ENCODE results near the gene PHLPP1.
"Not testable (repeated sequence)": the region's sequence is repeated elsewhere in the genome, so short reads cannot be mapped to it uniquely, and the experiment has no call there.

PHLPP1 gene

GRCh38 chr18:62894681-62895390 is 179.5 kb downstream of the PHLPP1 start:
- H3K36me3 ChIP-seq (ENCODE audit: control insufficient read depth in 1 of 2, insufficient read depth in 2 of 2, low read length in 2 of 2): peaks cover 8 to 9% of the 10 kb centered on the region in 2 donors
- no peaks in the 10 kb centered on the region for H3K4me1 ChIP-seq (ENCODE audit: control insufficient read depth in 1 of 2, insufficient read depth in 2 of 2, low read length in 2 of 2)
- H3K9ac ChIP-seq (ENCODE audit: low read depth in 1 of 2, low read length in 2 of 2): no peak overlapping the region
- H3K27ac ChIP-seq (ENCODE audit: low read depth, low read length): no peak overlapping the region
- H3K9me3 ChIP-seq (ENCODE audit: control insufficient read depth in 1 of 2, low read length in 2 of 2): no peaks in the 10 kb centered on the region
- H3K4me3 ChIP-seq (ENCODE audit: low read depth in 1 of 2, low read length in 2 of 2): no peak overlapping the region
- H3K27me3 ChIP-seq (ENCODE audit: control insufficient read depth in 1 of 2, insufficient read depth in 2 of 2, low read length in 2 of 2): no peaks in the 10 kb centered on the region

GRCh38 chr18:62897153-62897552 is 181.8 kb downstream of the PHLPP1 start:
- H3K4me1 ChIP-seq (ENCODE audit: control insufficient read depth in 1 of 2, insufficient read depth in 2 of 2, low read length in 2 of 2): peaks cover 0 to 3% of the 10 kb centered on the region in 2 donors
- no peak overlapping the region for H3K9ac ChIP-seq (ENCODE audit: low read depth in 1 of 2, low read length in 2 of 2)
- H3K27ac ChIP-seq (ENCODE audit: low read depth, low read length): no peak overlapping the region
- no peaks in the 10 kb centered on the region for H3K27me3 ChIP-seq (ENCODE audit: control insufficient read depth in 1 of 2, insufficient read depth in 2 of 2, low read length in 2 of 2)
- H3K4me3 ChIP-seq (ENCODE audit: low read depth in 1 of 2, low read length in 2 of 2): no peak overlapping the region
- no peaks in the 10 kb centered on the region for H3K9me3 ChIP-seq (ENCODE audit: control insufficient read depth in 1 of 2, low read length in 2 of 2)
- peaks cover 9 to 10% of the 10 kb centered on the region in 2 donors for H3K36me3 ChIP-seq (ENCODE audit: control insufficient read depth in 1 of 2, insufficient read depth in 2 of 2, low read length in 2 of 2)

- Histone ChIP-seq H3K4me1 (ENCODE audit: control insufficient read depth in 1 of 2, insufficient read depth in 2 of 2, low read length in 2 of 2) (peaks cover 4 to 8% of the 10 kb centered on the region in 2 donors), H3K9ac (ENCODE audit: low read depth in 1 of 2, low read length in 2 of 2) (no peak overlapping the region), H3K9me3 (ENCODE audit: control insufficient read depth in 1 of 2, low read length in 2 of 2) (no peaks in the 10 kb centered on the region), H3K36me3 (ENCODE audit: control insufficient read depth in 1 of 2, insufficient read depth in 2 of 2, low read length in 2 of 2) (peaks cover 9 to 10% of the 10 kb centered on the region in 2 donors), H3K4me3 (ENCODE audit: low read depth in 1 of 2, low read length in 2 of 2) (no peak overlapping the region), H3K27me3 (ENCODE audit: control insufficient read depth in 1 of 2, insufficient read depth in 2 of 2, low read length in 2 of 2) (no peaks in the 10 kb centered on the region), H3K27ac (ENCODE audit: low read depth, low read length) (no peak overlapping the region)
These were observed 183.0 kb downstream of the PHLPP1 start for GRCh38 chr18:62898359-62898758.

GRCh38 chr18:62899534-62899933 is 184.2 kb downstream of the PHLPP1 start:
- Histone ChIP-seq H3K9me3 (ENCODE audit: control insufficient read depth in 1 of 2, low read length in 2 of 2) (no peaks in the 10 kb centered on the region), H3K4me3 (ENCODE audit: low read depth in 1 of 2, low read length in 2 of 2) (no peak overlapping the region), H3K27ac (ENCODE audit: low read depth, low read length) (no peak overlapping the region), H3K4me1 (ENCODE audit: control insufficient read depth in 1 of 2, insufficient read depth in 2 of 2, low read length in 2 of 2) (peaks cover 4 to 8% of the 10 kb centered on the region in 2 donors), H3K9ac (ENCODE audit: low read depth in 1 of 2, low read length in 2 of 2) (no peak overlapping the region), H3K36me3 (ENCODE audit: control insufficient read depth in 1 of 2, insufficient read depth in 2 of 2, low read length in 2 of 2) (peaks cover 9 to 18% of the 10 kb centered on the region in 2 donors), H3K27me3 (ENCODE audit: control insufficient read depth in 1 of 2, insufficient read depth in 2 of 2, low read length in 2 of 2) (no peaks in the 10 kb centered on the region)

GRCh38 chr18:62900132-62900883 is 185.0 kb downstream of the PHLPP1 start:
- peaks cover 4 to 8% of the 10 kb centered on the region in 2 donors for H3K4me1 ChIP-seq (ENCODE audit: control insufficient read depth in 1 of 2, insufficient read depth in 2 of 2, low read length in 2 of 2)
- no peaks in the 10 kb centered on the region for H3K27me3 ChIP-seq (ENCODE audit: control insufficient read depth in 1 of 2, insufficient read depth in 2 of 2, low read length in 2 of 2)
- H3K9me3 ChIP-seq (ENCODE audit: control insufficient read depth in 1 of 2, low read length in 2 of 2): no peaks in the 10 kb centered on the region
- no peak overlapping the region for H3K4me3 ChIP-seq (ENCODE audit: low read depth in 1 of 2, low read length in 2 of 2)
- H3K9ac ChIP-seq (ENCODE audit: low read depth in 1 of 2, low read length in 2 of 2): no peak overlapping the region
- peaks cover 2 to 21% of the 10 kb centered on the region in 2 donors for H3K36me3 ChIP-seq (ENCODE audit: control insufficient read depth in 1 of 2, insufficient read depth in 2 of 2, low read length in 2 of 2)
- H3K27ac ChIP-seq (ENCODE audit: low read depth, low read length): no peak overlapping the region

GRCh38 chr18:62902776-62903175 is 187.4 kb downstream of the PHLPP1 start:
- Histone ChIP-seq H3K4me1 (ENCODE audit: control insufficient read depth in 1 of 2, insufficient read depth in 2 of 2, low read length in 2 of 2) (peaks cover 4 to 8% of the 10 kb centered on the region in 2 donors), H3K9ac (ENCODE audit: low read depth in 1 of 2, low read length in 2 of 2) (no peak overlapping the region), H3K4me3 (ENCODE audit: low read depth in 1 of 2, low read length in 2 of 2) (no peak overlapping the region), H3K9me3 (ENCODE audit: control insufficient read depth in 1 of 2, low read length in 2 of 2) (no peaks in the 10 kb centered on the region), H3K27me3 (ENCODE audit: control insufficient read depth in 1 of 2, insufficient read depth in 2 of 2, low read length in 2 of 2) (no peaks in the 10 kb centered on the region), H3K36me3 (ENCODE audit: control insufficient read depth in 1 of 2, insufficient read depth in 2 of 2, low read length in 2 of 2) (peaks cover 0 to 18% of the 10 kb centered on the region in 2 donors), H3K27ac (ENCODE audit: low read depth, low read length) (no peak overlapping the region)

GRCh38 chr18:62904396-62905285 is 189.3 kb downstream of the PHLPP1 start:
- Histone ChIP-seq H3K9ac (ENCODE audit: low read depth in 1 of 2, low read length in 2 of 2) (no peak overlapping the region), H3K9me3 (ENCODE audit: control insufficient read depth in 1 of 2, low read length in 2 of 2) (no peaks in the 10 kb centered on the region), H3K4me3 (ENCODE audit: low read depth in 1 of 2, low read length in 2 of 2) (no peak overlapping the region), H3K36me3 (ENCODE audit: control insufficient read depth in 1 of 2, insufficient read depth in 2 of 2, low read length in 2 of 2) (peaks cover 0 to 13% of the 10 kb centered on the region in 2 donors), H3K27me3 (ENCODE audit: control insufficient read depth in 1 of 2, insufficient read depth in 2 of 2, low read length in 2 of 2) (no peaks in the 10 kb centered on the region), H3K27ac (ENCODE audit: low read depth, low read length) (no peak overlapping the region), H3K4me1 (ENCODE audit: control insufficient read depth in 1 of 2, insufficient read depth in 2 of 2, low read length in 2 of 2) (peaks cover 4 to 8% of the 10 kb centered on the region in 2 donors)

GRCh38 chr18:62912885-62913284 is 197.5 kb downstream of the PHLPP1 start:
- H3K27me3 ChIP-seq (ENCODE audit: control insufficient read depth in 1 of 2, insufficient read depth in 2 of 2, low read length in 2 of 2): no peaks in the 10 kb centered on the region
- H3K4me1 ChIP-seq (ENCODE audit: control insufficient read depth in 1 of 2, insufficient read depth in 2 of 2, low read length in 2 of 2): no peaks in the 10 kb centered on the region
- H3K4me3 ChIP-seq (ENCODE audit: low read depth in 1 of 2, low read length in 2 of 2): no peak overlapping the region
- no peak overlapping the region for H3K27ac ChIP-seq (ENCODE audit: low read depth, low read length)
- no peaks in the 10 kb centered on the region for H3K9me3 ChIP-seq (ENCODE audit: control insufficient read depth in 1 of 2, low read length in 2 of 2)
- no peaks in the 10 kb centered on the region for H3K36me3 ChIP-seq (ENCODE audit: control insufficient read depth in 1 of 2, insufficient read depth in 2 of 2, low read length in 2 of 2)
- no peak overlapping the region for H3K9ac ChIP-seq (ENCODE audit: low read depth in 1 of 2, low read length in 2 of 2)

- H3K9ac ChIP-seq (ENCODE audit: low read depth in 1 of 2, low read length in 2 of 2); H3K4me1 ChIP-seq (ENCODE audit: control insufficient read depth in 1 of 2, insufficient read depth in 2 of 2, low read length in 2 of 2); H3K27me3 ChIP-seq (ENCODE audit: control insufficient read depth in 1 of 2, insufficient read depth in 2 of 2, low read length in 2 of 2); H3K36me3 ChIP-seq (ENCODE audit: control insufficient read depth in 1 of 2, insufficient read depth in 2 of 2, low read length in 2 of 2); H3K9me3 ChIP-seq (ENCODE audit: control insufficient read depth in 1 of 2, low read length in 2 of 2); H3K4me3 ChIP-seq (ENCODE audit: low read depth in 1 of 2, low read length in 2 of 2); H3K27ac ChIP-seq (ENCODE audit: low read depth, low read length): not testable (repeated sequence)
These were observed 198.5 kb downstream of the PHLPP1 start for GRCh38 chr18:62913824-62914223.

Measured in duodenal mucosa (tissue), 2 donors.